ENCODE data around the gene ZBTB2.
"Not testable (repeated sequence)": the region's sequence is repeated elsewhere in the genome, so short reads cannot be mapped to it uniquely, and the experiment has no call there.

ZBTB2 gene

DNA sequence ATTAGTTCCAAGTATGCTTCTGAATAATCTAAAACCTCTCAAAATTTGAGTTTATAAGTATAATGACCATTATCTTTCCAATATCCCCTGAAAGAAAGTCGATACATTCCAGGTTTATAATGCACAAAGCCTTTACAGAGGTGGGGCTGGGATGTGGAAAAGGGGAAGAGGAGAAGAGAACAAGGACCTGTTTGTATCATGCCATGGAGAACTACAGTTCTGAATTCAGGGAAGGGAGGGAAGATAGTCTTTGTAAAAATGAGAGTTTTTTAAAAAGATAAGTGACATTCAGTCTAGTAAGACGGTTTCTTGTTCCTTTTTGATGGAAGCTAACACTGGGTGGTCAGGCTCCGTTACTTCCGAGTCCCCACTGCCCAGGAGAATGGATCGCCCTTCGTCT is 26.1 kb downstream of the ZBTB2 start:
- no peak for DNase-seq

GRCh38 chr6:151359486-151359885 is 31.9 kb downstream of the ZBTB2 start:
- DNase-seq: no peak

DNA sequence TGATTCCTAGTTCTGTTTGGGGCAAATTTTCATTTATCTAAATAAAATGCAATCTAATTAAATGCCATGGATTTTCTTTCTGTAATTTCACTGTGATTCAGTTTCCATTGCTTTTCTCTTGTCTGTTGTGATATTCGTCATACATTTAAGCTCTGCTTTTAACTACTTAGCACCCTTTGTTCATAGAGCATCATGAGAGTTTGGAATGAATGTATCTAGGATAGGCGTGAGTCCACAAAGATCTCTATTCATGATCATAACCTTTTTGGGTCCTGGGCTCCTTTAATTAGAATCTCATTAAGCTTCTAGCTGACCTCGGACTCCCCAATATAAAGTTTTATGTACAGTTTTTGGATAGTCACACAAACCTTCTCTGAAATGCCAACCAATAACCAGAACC is 32.9 kb downstream of the ZBTB2 start:
- DNase-seq: no peak

- no peak for DNase-seq
Observed at GRCh38 chr6:151357758-151358436, 33.5 kb downstream of the ZBTB2 start.

GRCh38 chr6:151356983-151357382 is 34.4 kb downstream of the ZBTB2 start:
- not testable (repeated sequence) for DNase-seq

- no peak for DNase-seq
Observed at GRCh38 chr6:151353795-151354194, 37.6 kb downstream of the ZBTB2 start.

- DNase-seq: no peak
Observed at GRCh38 chr6:151352410-151353396, 38.7 kb downstream of the ZBTB2 start.

GRCh38 chr6:151351731-151352130 is 39.6 kb downstream of the ZBTB2 start:
- no peak for DNase-seq

DNA sequence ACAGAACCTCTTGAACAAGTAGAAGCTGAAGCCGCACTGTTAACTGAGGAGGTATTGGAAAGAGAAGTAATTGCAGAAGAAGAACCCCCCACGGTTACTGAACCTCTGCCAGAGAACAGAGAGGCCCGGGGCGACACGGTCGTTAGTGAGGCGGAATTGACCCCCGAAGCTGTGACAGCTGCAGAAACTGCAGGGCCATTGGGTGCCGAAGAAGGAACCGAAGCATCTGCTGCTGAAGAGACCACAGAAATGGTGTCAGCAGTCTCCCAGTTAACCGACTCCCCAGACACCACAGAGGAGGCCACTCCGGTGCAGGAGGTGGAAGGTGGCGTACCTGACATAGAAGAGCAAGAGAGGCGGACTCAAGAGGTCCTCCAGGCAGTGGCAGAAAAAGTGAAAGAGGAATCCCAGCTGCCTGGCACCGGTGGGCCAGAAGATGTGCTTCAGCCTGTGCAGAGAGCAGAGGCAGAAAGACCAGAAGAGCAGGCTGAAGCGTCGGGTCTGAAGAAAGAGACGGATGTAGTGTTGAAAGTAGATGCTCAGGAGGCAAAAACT is 40.1 kb downstream of the ZBTB2 start:
- no peak for DNase-seq

- DNase-seq: no peak
Observed at GRCh38 chr6:151350442-151351145, 40.8 kb downstream of the ZBTB2 start.

DNA sequence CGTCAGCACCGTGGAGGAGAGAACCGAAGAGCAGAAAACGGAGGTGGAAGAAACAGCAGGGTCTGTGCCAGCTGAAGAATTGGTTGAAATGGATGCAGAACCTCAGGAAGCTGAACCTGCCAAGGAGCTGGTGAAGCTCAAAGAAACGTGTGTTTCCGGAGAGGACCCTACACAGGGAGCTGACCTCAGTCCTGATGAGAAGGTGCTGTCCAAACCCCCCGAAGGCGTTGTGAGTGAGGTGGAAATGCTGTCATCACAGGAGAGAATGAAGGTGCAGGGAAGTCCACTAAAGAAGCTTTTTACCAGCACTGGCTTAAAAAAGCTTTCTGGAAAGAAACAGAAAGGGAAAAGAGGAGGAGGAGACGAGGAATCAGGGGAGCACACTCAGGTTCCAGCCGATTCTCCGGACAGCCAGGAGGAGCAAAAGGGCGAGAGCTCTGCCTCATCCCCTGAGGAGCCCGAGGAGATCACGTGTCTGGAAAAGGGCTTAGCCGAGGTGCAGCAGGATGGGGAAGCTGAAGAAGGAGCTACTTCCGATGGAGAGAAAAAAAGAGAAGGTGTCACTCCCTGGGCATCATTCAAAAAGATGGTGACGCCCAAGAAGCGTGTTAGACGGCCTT is 41.6 kb downstream of the ZBTB2 start:
- no peak for DNase-seq

- DNase-seq: not testable (repeated sequence)
Observed at GRCh38 chr6:151342750-151343149, 48.6 kb downstream of the ZBTB2 start.

- no peak for DNase-seq
Observed at GRCh38 chr6:151341476-151342195, 49.7 kb downstream of the ZBTB2 start.

GRCh38 chr6:151340219-151340978 is 51.0 kb downstream of the ZBTB2 start:
- no peak for DNase-seq

GRCh38 chr6:151339369-151339768 is 52.0 kb downstream of the ZBTB2 start:
- no peak for DNase-seq

- no peak for DNase-seq
Observed at GRCh38 chr6:151338651-151339200, 52.6 kb downstream of the ZBTB2 start.

DNA sequence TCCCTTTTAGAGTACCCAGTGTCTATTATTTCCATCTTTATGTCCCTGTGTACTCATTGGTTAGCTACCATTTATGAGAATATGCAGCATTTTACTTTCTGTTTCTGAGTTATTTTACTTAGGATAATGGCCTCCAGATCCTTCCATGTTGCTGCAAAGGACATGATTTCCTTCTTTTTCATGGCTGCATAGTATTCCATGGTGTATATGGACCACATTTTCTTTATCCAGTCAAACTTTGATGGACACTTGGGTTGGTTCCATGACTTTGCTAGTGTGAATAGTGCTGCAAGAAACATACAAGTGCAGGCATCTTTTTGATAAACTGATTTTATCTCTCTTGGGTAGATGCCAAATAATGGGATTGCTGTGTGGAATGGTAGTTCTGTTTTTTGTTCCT is 55.4 kb downstream of the ZBTB2 start:
- no peak for DNase-seq

- DNase-seq: no peak
Observed at GRCh38 chr6:151330130-151330696, 61.1 kb downstream of the ZBTB2 start.

DNA sequence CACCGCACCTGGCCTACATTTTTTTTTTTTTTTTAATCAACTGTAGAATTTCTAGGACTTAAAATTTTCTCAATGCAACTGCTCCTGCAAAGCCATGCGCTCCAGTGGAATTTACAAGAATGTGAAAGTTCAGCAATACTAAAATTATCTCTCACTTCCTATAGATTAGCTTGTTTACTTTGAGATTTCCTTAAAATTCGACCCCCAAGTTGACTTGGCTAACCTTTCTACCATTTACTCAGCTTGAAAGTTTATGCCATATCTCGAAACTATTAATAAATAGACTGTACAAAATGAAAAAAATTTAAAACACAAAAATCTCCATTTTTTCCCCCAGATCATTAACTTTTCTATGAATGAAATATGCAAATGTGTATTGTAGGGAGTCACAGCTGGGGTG is 64.3 kb downstream of the ZBTB2 start:
- no peak for DNase-seq

DNA sequence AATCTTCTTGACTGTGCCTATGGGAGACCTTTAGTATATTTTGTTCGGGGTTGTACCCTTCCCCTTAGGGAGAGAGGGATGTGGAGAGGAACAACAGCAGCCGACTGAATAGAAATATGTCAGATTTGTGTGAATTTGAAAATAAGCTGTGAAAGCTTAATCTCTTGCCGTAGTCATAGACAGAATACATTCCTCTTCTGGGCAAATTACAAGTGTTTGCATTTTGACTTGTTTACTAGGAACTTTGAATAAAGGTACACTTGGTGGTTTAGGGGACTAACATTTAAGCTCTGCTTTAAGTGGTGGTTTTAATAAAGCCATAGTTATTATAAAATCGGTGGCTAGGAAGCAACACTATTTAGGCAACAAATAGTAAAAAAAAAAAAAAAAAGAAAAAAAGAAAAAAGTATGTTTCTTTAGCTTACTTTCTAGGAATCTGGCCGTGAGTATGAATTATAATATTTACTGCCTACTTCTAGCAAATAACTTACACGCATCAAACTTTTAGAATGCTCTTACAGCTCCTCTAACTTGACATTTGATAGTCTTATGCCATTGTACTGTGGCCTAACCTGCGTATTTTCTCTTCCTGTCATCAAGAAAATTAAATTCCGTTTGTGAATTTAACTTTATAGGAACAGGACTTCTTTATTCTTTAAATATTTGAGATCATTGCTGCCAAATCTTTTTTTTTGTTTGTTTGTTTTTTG is 65.1 kb downstream of the ZBTB2 start:
- no peak for DNase-seq

Data from midbrain (tissue), 1 donor.